Common myeloid progenitor, CD34-positive (primary cell): Measurements from ENCODE around the gene MCM5. TPM values are rescaled to one million over a fixed set of nuclear protein-coding genes. Genes with fewer than 3 reads are reported as not detected.
A peak's percentile ranks its signal among the peaks of the same experiment; 100 is the strongest.

ENCODE experiments used
- CTCF ChIA-PET: fragments of 350-600 bp; sonication (Branson Sonifier 250); formaldehyde crosslinking; loops from one replicate; lab custom pipeline; 2021; ENCODE audit warnings: antibody characterized with exemption; lab: Charles Lee
- POLR2A ChIA-PET: fragments of 350-600 bp; sonication (Branson Sonifier 250); formaldehyde crosslinking; loops from one replicate; lab custom pipeline; 2021; ENCODE audit warnings: antibody characterized with exemption; lab: Charles Lee
- DNase-seq, 3 donors: peaks; one replicate each; pipeline versions ENCODE4 v3.0.0 to v3.0.0-alpha.2; 2013
- H3K27ac ChIP-seq, 2 experiments: 1 replicate in 1 of 2; 2 replicates in 1 of 2; pipeline ENCODE4 v1.7.0; 2013; ENCODE audit warnings: inconsistent platforms in 2 of 2, low read length in 2 of 2, mild to moderate bottlenecking in 2 of 2, low read depth in 1 of 2, moderate library complexity in 1 of 2; ENCODE audit not compliant: severe bottlenecking in 2 of 2, insufficient read depth in 1 of 2, poor library complexity in 1 of 2
- H3K27me3 ChIP-seq, 5 experiments: replicated peaks in 2 of 5; 1 replicate in 3 of 5; 2 replicates in 2 of 5; pipeline versions ENCODE4 v1.6.1 to v1.7.0; 2013; ENCODE audit warnings: low read length in 4 of 5, mild to moderate bottlenecking in 2 of 5, moderate library complexity in 2 of 5, inconsistent platforms in 1 of 5; ENCODE audit not compliant: insufficient read depth in 5 of 5, control insufficient read depth in 4 of 5
- H3K36me3 ChIP-seq, 4 experiments: 1 replicate in 2 of 4; 2 replicates in 2 of 4; pipeline versions ENCODE4 v1.6.1 to v1.7.0; 2013; ENCODE audit warnings: low read length in 3 of 4, control low read depth in 1 of 4, mild to moderate bottlenecking in 1 of 4; ENCODE audit not compliant: control insufficient read depth in 4 of 4, insufficient read depth in 4 of 4
- H3K4me1 ChIP-seq, 4 experiments: 1 replicate in 3 of 4; 2 replicates in 1 of 4; pipeline versions ENCODE4 v1.6.1 to v1.7.1; 2013; ENCODE audit warnings: low read length in 3 of 4, mild to moderate bottlenecking in 3 of 4, control low read depth in 1 of 4, inconsistent platforms in 1 of 4, moderate library complexity in 1 of 4; ENCODE audit not compliant: control insufficient read depth in 4 of 4, insufficient read depth in 4 of 4; ENCODE audit errors: control extremely low read depth in 1 of 4
- H3K4me3 ChIP-seq, 7 experiments: 1 replicate in 4 of 7; 2 replicates in 3 of 7; pipeline versions ENCODE4 v1.5.1 to v1.7.0; 2013; ENCODE audit warnings: mild to moderate bottlenecking in 7 of 7, low read length in 6 of 7, moderate library complexity in 6 of 7, inconsistent platforms in 2 of 7, low read depth in 2 of 7, control low read depth in 1 of 7; ENCODE audit not compliant: insufficient read depth in 4 of 7, control insufficient read depth in 1 of 7; ENCODE audit errors: extremely low read depth in 1 of 7
- H3K9me3 ChIP-seq, 5 experiments: 1 replicate in 4 of 5; 2 replicates in 1 of 5; pipeline versions ENCODE4 v1.6.1 to v1.7.1; 2013; ENCODE audit warnings: low read length in 4 of 5, mild to moderate bottlenecking in 2 of 5, inconsistent platforms in 1 of 5, low read depth in 1 of 5, moderate library complexity in 1 of 5; ENCODE audit not compliant: control insufficient read depth in 4 of 5, insufficient read depth in 2 of 5; ENCODE audit errors: control extremely low read depth in 1 of 5
- WGBS: methylation state at CpG from one replicate; pipeline ENCODE4 v1.1.5; 2013; ENCODE audit not compliant: insufficient coverage; 5-methylcytosine and 5-hydroxymethylcytosine counted together
- polyA plus RNA-seq: library from polyadenylated mRNA; unstranded; fragments of 120-200 nt; gene quantifications from one replicate; pipeline ENCODE4 v1.2.1, GENCODE V29; 2013

Gene MCM5
- polyA plus RNA-seq = 72.1 TPM

GRCh38 chr22:35399678-35400500, at the start of gene MCM5:
TSS of gene MCM5 (plus strand) at chr22:35400140. CDS start at chr22:35400439, 299 bp downstream.
- DNase-seq = peak; percentile 98 to 99 (median 99)
- Histone ChIP-seq H3K9me3 (no peaks in the 10 kb centered on the region), H3K36me3 (peaks cover 2 to 40% (median 25%) of the 10 kb centered on the region in 4 experiments), H3K27me3 (no peaks in the 10 kb centered on the region), H3K4me3 (peak within 1 kb of the TSS; percentile 87 to 97 (median 92)), H3K4me1 (peaks cover 2 to 55% (median 39%) of the 10 kb centered on the region in 4 experiments), H3K27ac (peak within 1 kb of the TSS; percentile 81 to 90)
- POLR2A ChIA-PET = no interaction called here
- CTCF ChIA-PET = interaction anchor here (0.6 to 1.8 kb wide), 3 partner anchors 13 to 49 kb away, joined by 3 read pairs; no protein-coding TSS in a partner anchor
- WGBS = 2% methylated on average over 59 of the region's 64 CpGs

- H3K9me3 ChIP-seq = no peaks in the 10 kb centered on the region
- H3K27me3 ChIP-seq = peaks cover 0 to 8% (median 4%) of the 10 kb centered on the region in 5 experiments
- ChIA-PET POLR2A (interaction anchor here (1.1 kb wide), 1 partner anchor 21 kb away, joined by 4 read pairs; no protein-coding TSS in a partner anchor), CTCF (interaction anchor here (0.6 to 6.4 kb wide), 31 partner anchors 9 to 572 kb away, joined by 3 to 50 read pairs (median 4); partner anchors contain the start of gene HMOX1)
- peaks cover 0 to 38% (median 34%) of the 10 kb centered on the region in 4 experiments for H3K4me1 ChIP-seq
- 2% methylated on average over 46 of the region's 47 CpGs for WGBS
- H3K27ac ChIP-seq = no peak overlapping the region
- H3K4me3 ChIP-seq = peak overlapping the region in 6 of 7 experiments; percentile 23 to 81 (median 62)
- DNase-seq = peak; percentile 85 to 89 (median 88)
- H3K36me3 ChIP-seq = peaks cover 0 to 6% (median 0%) of the 10 kb centered on the region in 4 experiments
Measured at GRCh38 chr22:35350539-35351503, 49.1 kb upstream of the MCM5 start.

GRCh38 chr22:35352214-35353111, 47.5 kb upstream of the MCM5 start:
- no peaks in the 10 kb centered on the region for H3K36me3 ChIP-seq
- POLR2A ChIA-PET = interaction anchor here (0.6 to 0.8 kb wide), 2 partner anchors 9 to 57 kb away, joined by 3 read pairs; no protein-coding TSS in a partner anchor
- H3K9me3 ChIP-seq = no peaks in the 10 kb centered on the region
- peak overlapping the region in 3 of 7 experiments; percentile 40 to 51 (median 48) for H3K4me3 ChIP-seq
- peak overlapping the region in 1 of 2 experiments; percentile 35 for H3K27ac ChIP-seq
- CTCF ChIA-PET = interaction anchor here (0.7 to 6.4 kb wide), 13 partner anchors 10 to 490 kb away, joined by 3 to 50 read pairs (median 4); partner anchors contain the start of gene MCM5
- peaks cover 0 to 8% (median 4%) of the 10 kb centered on the region in 5 experiments for H3K27me3 ChIP-seq
- 17% methylated on average over 14 of the region's 19 CpGs for WGBS
- H3K4me1 ChIP-seq = peaks cover 0 to 42% (median 39%) of the 10 kb centered on the region in 4 experiments
- peak; percentile 57 to 78 (median 71) for DNase-seq

GRCh38 chr22:35353318-35353717, 46.6 kb upstream of the MCM5 start:
- DNase-seq = no peak
- H3K27me3 ChIP-seq = peaks cover 0 to 8% (median 4%) of the 10 kb centered on the region in 5 experiments
- WGBS = 97% methylated on average over 9 of the region's 12 CpGs
- no peaks in the 10 kb centered on the region for H3K36me3 ChIP-seq
- peaks cover 0 to 42% (median 39%) of the 10 kb centered on the region in 4 experiments for H3K4me1 ChIP-seq
- ChIA-PET CTCF (interaction anchor here (0.7 to 5.0 kb wide), 6 partner anchors 9 to 268 kb away, joined by 3 to 17 read pairs (median 4); no protein-coding TSS in a partner anchor), POLR2A (interaction anchor here (1.0 kb wide), 1 partner anchor 53 kb away, joined by 3 read pairs; no protein-coding TSS in a partner anchor)
- no peaks in the 10 kb centered on the region for H3K9me3 ChIP-seq
- H3K4me3 ChIP-seq = no peak overlapping the region
- H3K27ac ChIP-seq = no peak overlapping the region

GRCh38 chr22:35354068-35354467, 45.9 kb upstream of the MCM5 start:
- ChIA-PET POLR2A (interaction anchor here (1.0 kb wide), 1 partner anchor 52 kb away, joined by 3 read pairs; no protein-coding TSS in a partner anchor), CTCF (interaction anchor here (0.6 to 2.1 kb wide), 2 partner anchors 8 to 22 kb away, joined by 4 read pairs; no protein-coding TSS in a partner anchor)
- Histone ChIP-seq H3K9me3 (no peaks in the 10 kb centered on the region), H3K36me3 (no peaks in the 10 kb centered on the region), H3K27ac (no peak overlapping the region), H3K4me3 (no peak overlapping the region), H3K4me1 (peaks cover 0 to 42% (median 39%) of the 10 kb centered on the region in 4 experiments), H3K27me3 (peaks cover 0 to 8% (median 4%) of the 10 kb centered on the region in 5 experiments)
- no peak for DNase-seq
- WGBS = 95% methylated on average over 3 of the region's 4 CpGs
